NCI-H2227 treated with DMSO at 0.1 percent for 48 hours (cell line): ENCODE measurements around the gene C5orf46.
"Not testable (repeated sequence)": the region's sequence is repeated elsewhere in the genome, so short reads cannot be mapped to it uniquely, and the experiment has no call there.

Experiments used
- DNase-seq: peaks from one replicate; lab custom pipeline; 2025; lab: John Stamatoyannopoulos, UW

C5orf46 gene

DNA sequence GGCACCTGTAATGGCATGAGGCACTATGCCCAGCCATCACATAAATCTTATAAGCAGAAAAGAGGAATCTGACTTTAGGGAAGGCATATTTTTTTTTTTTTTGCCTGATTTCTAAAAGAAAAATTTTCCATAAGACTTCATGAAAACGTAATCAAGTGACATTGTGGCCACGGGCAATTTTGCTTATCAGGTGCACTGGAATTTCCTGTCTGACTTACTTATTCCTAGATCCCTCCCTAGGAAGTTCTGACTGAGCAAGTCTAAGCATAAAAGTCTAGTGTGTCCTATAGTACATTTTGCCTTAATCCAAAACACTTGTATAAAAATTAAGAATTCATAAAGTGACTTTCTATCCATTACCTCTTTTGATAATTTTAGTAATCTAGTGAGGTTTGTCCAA, 12.5 kb downstream of the C5orf46 start:
- DNase-seq: no peak

DNA sequence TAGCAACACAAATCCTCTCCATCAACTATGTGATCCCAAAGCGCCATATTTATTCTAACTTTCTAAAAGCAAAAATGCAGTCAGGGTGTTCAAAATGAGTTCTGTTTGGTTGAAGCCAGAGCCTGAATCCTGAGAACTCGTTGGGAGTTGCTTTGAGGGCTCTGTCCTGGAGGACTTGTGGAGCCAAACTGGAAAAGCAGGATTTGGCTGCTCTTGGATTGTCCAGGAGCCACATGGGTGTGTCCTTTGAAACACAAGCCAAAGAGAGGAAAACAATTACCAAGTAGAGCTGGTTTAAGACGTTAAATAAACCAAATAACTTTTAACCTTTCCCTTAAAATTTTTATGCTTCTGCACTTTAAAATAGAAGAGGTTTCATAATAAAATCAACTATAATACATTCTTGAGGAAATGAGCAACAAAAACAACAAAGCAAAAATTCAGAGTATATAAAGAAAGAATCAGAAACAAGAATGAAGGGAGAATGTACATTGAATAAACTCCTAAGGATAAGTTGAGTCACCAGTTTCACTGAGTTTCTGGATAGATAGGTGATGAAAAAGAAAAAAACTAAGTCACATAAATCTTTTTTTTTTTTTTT, 13.5 kb downstream of the C5orf46 start:
- no peak for DNase-seq

DNA sequence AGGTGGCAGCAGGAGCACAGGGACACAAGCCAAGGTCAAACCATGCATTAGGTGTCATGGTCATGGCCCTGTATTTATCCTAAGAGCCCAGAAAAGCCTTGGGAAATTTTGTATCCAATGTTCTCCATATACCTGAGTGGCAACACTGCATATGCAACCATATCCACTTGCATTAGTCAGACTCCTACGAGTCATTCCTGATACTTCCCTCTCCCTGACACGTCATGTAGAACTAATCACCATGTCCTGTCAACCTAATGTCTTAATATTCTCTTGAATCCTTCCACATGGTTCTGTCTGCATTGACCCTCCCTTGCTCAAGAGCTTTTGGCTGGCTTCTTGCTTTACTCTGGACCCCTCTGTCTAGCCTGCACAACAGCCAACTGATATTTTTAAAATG, 18.4 kb downstream of the C5orf46 start:
- no peak for DNase-seq

DNA sequence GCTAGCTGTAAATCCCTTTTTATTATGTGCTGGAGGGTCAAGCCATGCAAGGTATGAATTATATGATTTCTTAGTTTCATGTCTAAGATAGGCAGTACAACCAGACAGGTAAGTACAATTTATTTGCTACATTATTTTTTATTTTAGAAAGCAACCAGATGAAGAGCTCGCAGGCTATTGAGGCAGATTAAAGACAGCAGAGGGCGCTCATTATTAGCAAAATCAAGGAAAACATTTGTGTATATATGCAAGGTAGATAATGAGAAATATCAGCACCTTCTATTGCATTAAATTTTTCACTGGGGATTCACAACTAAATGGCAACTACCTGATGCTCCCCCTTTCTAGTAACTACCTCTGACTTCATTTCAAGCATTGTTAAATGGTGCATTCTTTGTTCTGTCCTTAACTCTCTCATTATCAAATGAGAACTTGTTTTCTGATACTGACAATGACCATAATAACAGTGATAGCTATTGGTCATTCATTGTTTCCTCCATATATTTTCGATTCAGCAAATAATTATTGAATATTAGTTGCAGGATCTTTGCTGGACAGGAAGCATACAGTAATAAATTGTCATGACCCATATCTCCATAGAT, 19.2 kb downstream of the C5orf46 start:
- DNase-seq: peak; percentile 10

DNA sequence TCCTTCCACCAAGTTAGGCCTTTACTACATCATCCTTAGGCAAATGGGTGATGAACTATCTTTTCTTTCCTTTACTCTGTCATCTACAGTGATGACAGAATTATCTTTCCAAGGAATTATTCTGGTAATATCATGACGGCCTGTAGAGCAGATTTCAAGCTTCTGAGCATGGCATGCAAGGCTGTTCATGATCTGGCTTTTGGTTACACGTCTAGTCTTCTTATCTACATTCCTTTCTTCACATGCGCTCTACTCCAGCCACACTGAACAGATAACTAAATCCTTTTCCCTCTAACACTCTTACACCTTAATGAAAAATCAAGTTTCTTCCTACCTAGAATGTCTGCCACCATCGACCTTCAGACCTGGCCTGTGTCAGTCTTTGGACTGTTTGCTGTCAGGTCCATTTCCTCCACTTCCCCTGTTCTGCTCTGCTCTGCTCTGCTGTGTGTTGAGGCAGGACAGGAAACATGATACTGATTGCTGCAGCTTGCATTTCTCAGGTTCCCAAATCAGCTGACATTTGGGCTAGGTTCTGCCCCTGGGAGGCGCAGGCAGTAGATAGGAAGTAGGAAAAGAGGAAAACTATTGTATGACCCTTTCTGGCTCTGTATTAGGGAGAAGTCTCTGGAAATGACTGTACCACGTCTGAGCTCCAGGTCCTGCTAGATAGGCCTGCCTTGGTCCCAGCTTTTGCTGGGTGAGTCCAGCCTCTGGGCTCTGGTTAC, 23.6 kb downstream of the C5orf46 start:
- no peak for DNase-seq

DNA sequence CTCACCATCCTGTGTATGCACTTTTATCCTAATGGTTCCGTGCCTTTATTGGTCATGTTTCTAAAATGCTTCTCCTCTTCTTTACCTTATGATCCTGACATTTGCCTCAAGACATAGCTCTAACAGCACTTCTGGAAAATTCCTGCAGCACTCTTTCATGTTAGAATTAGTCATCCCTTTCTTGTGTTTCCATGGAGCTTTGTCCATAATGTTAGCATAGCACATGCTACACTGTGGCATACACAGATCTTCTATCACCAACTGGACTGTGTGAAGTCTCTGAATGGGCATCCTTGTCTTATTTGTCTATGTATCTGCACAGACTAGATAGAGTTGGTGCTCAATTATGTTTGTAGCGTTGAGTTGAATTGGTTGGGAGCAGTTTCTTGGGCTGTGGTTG, 25.9 kb downstream of the C5orf46 start:
- DNase-seq: no peak

DNA sequence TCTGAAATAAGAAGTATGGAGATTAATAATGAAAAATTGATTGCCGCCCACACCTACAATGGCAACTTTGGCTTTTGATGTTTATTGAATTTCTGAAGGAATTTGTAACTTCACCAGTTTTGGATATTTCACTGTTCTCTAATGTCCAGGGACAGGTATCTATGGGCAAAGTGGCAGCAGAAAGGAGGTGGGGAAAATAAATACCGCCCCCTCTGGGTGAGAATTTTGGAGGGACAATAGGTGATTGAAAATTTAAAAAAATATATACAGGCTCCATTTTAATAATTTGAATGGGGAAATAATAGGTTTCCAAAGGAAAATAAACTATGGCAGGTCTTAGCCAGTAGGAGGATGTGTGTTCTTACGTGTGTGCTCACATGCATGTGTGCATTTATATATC, 26.6 kb downstream of the C5orf46 start:
- no peak for DNase-seq

DNA sequence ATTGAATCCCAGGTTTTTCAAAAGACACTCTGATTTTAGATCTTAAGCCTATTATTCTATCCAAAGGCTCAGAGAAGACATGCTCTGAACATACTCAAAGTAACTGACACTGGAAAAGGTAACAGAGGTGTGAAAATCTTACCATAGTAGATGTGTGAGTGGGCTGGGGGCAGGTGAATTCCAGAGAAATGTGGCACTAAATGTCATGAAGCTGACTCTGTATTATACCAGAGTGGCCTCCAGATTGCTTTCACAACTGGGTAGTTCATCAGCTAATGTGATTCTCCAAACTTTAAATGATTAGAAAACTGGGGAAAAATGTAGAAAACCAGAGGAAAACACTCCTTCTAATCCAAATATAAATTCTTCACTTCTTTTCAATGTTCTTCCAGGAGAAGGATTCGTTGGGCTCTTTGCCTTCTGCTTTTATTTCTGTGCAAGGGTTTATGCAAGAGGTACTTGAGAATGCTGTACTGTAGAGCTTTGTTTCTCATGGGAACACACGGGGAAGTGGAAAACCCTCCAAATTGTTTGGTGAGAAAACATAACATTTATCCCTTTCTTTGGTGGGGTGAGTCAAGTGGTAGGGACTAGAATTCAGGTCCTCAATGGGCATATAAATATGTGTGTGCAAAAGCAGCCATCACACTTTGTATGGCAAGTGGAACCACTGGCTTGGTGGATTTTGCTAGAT, 28.1 kb downstream of the C5orf46 start, which contains the start of gene SCGB3A2:
TSS of gene SCGB3A2 (plus strand) at position 646 of the 694 bp plus-strand sequence. CDS start 93 bp downstream, outside the sequence.
- DNase-seq: no peak

DNA sequence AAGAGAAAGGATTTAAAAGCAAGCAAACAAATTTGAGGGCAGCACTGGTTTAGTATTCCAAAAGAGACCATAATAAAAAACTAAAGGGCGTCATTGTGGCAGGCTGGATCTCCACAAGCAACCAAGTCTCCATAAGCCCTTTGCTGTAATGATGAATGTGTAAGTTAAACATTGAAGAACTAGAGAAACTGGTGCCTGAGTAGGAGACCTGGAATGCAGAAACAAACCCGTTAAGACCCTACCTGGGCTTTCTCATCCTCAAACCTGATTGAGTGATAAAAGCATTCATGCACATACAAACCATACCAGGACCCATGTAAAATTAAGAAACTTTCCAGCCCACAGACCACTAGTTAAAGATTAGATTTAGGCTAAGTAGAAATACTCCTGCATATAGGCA, 29.7 kb downstream of the C5orf46 start:
- DNase-seq: no peak

DNA sequence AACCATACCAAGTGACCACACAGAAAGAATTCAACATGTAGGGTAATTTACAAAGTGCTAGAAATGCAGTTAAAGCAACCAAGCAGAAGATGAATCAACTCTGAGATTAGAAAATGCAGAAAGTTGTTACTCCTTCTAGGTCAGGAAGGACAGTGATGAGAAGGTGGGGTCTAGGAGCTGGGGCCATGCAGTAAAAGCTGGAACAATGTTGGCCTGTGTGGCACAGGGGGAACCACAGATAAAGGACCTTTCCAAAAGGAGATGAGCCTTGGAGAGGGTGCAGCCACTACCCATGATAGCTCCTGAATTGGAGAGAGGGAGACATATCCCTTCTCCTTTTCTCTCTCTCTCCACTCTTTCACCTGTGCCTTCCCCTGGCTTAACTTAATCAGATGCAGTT, 30.2 kb downstream of the C5orf46 start:
- no peak for DNase-seq

DNA sequence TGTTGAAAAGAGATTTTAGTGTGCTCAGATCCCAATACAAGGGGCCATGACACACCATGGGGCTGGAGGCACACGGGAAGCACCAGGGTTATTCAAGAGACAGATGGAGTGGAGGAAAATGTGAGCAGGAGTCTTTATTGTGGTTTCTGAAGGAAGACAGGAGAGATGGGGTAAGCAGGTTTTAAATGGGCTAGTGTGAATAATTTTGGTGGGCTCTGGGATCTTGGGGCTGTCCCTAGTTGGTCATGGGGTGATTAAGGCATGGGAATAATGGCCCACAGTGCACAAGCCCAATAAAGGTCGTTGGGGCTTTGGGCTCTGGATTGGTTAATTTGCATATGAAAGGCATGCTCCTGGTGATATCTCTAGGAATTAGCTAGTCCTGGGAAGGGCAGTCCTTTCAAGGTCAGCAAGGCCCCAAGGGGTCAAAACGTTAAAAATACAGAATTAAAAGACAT, 31.4 kb downstream of the C5orf46 start:
- DNase-seq: no peak

DNA sequence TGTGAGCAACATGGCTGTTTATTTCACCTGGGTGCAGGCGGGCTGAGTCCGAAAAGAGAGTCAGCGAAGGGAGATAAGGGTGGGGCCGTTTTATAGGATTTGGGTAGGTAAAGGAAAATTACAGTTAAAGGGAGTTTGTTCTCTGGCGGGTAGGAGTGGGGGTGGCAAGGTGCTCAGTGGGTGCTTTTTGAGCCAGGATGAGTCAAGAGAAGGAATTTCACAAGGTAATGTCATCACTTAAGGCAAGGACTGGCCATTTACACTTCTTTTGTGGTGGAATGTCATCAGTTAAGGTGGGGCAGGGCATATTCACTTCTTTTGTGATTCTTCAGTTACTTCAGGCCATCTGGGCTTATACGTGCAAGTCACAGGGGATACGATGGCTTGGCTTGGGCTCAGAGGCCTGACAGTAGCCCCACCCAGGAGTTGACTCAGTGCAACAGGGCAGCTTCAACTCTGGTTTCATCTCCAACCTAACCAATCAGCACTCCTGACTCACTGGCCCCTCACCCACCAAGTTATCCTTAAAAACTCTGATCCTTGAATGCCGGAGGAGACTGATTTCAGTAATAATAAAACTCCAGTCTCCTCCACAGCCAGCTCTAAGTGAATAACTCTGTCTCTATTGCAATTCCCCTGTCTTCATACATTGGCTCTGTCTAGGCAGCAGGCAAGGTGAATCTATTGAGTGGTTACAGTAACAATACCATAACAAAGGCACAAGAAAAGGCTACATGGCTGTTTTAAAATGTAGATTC, 32.0 kb downstream of the C5orf46 start:
- DNase-seq: not testable (repeated sequence)

DNA sequence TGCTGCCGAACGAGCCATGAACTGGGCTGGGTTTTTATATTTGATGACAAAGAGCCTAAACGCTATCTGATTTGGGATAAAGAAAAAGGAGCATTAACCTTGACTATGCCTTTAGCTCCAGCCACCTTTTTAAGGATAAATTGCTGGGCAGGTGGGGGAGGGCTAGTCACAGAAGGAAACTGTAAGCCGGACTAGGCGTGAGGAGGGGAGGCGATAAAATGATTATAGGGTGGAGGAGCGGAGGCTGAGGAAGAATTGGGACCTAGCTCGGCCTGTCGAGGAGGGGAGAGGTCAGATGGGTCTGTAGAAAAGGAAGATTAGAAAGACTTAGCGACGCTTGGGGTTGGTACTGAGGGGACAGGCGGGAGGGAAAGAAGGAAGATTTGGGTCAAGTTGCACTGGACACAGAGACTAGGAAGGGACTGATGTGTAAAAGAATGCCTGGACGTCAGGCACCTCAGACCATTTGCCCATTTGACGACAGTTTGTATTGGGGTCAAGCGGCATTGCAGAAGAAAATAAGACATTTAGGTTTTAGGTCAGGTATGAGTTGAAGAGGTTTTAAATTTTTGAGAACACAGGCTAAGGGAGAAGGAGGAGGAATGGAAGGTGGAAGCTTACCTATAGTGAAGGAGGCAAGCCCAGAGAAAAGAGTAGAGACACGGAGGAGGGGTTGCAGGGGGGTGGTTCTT, 33.4 kb downstream of the C5orf46 start:
- not testable (repeated sequence) for DNase-seq

DNA sequence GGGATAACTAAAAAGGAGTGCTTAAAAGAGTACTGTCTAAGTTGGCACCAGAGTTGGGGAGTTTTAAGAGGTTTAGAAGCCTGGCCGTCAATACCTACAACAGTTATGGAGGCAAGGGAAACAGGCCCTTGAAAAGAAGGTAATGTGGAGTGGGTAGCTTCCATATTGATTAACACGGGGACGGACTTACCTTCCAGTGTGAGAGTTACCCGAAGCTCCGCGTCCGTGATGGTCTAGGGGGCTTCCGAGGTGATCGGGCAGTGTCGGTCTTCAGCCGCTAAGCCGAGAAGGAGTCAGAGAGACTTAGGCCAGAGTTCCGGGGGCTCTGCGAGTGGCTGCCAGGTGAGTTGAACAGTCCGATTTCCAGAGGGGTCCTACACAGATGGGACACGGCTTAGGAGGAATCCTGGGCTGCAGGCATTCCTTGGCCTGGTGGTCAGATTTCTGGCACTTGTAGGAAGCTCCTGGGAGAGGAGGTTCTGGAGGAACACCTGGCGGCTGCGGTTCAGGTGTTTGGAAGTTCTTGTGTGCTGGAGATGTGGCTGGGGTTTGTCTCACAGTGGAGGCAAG, 34.3 kb downstream of the C5orf46 start:
- DNase-seq: not testable (repeated sequence)

DNA sequence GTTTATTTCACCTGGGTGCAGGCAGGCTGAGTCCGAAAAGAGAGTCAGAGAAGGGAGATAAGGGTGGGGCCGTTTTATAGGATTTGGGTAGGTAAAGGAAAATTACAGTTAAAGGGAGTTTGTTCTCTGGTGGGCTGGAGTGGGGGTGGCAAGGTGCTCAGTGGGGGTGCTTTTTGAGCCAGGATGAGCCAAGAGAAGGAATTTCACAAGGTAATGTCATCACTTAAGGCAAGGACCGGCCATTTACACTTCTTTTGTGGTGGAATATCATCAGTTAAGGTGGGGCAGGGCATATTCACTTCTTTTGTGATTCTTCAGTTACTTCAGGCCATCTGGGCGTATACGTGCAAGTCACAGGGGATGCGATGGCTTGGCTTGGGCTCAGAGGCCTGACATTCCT, 36.4 kb downstream of the C5orf46 start:
- not testable (repeated sequence) for DNase-seq

DNA sequence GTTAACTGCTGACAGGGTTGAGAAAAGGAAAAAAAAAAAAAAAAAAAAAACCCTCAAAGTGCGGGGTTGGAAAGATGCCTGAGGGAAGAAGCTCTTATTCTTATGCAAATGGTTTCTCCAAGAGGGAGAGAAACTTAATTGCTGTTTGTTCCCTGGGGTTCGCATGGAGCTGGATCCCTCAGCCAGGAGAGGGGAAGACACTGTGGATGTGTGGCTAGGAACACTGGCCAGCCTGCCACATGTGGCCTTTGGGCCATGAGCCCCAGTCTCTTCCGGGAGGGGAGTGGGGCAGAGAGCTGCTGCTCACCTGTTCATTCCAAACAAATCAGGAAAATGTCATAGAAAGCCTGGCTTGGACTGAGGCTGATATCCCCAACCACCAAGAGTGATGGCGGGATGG, 37.2 kb downstream of the C5orf46 start:
- DNase-seq: no peak

DNA sequence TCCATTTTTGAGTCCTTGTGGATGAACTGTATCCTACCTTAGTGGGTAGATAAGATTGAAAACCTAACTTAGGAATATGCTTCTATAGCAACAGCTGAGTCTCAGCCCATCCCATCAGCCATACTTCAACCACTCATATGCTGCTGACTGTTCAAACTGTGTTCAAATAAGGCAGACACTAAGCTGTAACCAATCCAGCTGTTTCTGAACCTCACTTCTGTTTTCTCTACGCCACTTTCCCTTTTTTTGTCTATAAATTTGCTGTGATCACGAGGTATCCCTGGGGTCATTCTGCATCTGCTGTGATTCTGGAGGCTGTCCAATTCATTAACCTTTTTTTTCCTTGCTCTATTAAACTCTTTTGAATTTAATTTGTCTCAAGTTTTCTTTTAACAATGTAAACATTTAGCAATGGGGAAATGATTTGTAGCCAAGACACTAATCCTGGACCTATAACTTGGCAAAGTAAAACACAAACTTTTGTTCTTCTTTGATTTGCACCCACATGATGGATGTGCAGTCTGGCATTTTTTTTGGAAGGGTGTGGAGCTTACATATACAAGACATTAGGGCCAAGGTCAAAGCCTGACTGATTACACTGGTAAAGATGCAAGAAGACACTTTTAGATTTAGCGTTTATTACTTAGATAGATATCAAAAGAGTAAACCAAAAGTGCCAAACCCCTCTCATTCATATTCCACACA, 42.7 kb downstream of the C5orf46 start:
- no peak for DNase-seq

DNA sequence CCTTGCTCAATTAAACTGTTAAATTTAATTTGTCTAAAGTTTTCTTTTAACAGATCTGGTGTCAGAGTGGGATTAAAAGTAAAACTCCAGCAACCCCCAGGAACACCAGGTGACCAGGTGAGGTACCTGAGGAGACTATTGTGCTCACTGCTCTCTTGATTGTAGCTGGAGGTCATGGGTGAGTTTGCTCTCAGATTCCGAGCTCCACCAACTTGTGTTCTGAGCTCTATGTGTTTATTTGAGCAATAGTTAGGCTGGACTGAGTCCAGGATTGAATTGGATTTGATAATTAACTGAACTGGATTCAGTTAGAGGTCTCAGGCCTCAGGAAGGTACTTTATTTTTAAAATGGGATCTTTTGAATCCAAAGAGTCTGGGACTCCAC, 45.7 kb downstream of the C5orf46 start:
- DNase-seq: no peak

DNA sequence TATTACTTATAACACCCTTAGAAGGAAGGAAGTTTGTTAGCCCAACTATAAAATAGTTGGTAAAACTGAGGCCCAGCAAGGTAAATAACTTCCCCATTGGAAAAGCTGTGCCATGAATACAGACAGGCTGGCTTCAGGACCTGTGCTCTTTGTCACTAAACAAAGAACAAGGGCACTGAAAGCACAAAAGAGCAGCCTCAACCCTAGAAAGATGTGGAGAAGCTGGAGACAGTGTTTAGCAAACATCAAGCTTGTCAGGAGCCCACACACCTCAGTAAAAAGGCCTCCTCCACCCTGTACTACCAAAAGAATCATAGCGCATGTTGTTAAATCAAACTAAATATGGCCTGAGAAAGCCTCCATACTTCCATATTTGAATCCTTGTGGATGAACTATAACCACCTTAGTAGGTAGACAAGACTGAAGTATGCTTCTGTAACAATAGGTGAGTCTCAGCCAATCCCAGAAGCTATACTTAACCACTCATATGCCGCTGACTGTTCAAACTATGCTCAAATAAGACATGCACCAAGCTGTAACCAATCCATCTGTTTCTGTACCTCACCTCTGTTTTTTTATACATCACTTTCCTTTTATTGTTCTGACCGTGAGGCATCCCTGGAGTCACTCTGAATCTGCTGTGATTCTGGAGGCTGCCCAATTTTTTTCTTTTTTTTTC, 46.2 kb downstream of the C5orf46 start:
- DNase-seq: no peak

DNA sequence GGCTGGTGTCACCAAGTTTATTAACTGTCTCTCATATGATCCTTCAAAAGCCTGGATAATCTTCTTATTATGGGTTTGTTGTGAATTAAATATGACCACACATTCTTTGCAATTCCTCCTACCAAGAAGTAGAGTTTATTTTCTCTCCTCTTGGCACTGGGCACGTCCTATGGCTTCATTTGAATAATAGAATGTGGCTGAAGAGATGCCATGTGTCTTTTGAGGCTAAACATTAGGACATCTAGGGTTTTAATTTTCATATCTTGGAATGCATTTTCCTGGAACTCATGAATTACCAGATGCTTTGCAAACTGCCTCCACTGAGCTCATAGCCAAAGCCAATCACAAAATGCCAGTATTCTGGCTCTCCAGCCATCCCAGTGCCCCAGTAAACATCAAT, 47.8 kb downstream of the C5orf46 start:
- DNase-seq: no peak
